Mucosa of rectum (tissue), 2 donors: ENCODE measurements around the gene PLXND1.
"Not testable (repeated sequence)": the region's sequence is repeated elsewhere in the genome, so short reads cannot be mapped to it uniquely, and the experiment has no call there.

Experiments used
- H3K27ac ChIP-seq, 2 donors: one replicate each; pipeline ENCODE4 v1.7.0; 2013; ENCODE audit warnings: inconsistent platforms in 2 of 2, low read depth in 2 of 2, low read length in 2 of 2
- H3K27me3 ChIP-seq, 2 donors: one replicate each; pipeline ENCODE4 v1.7.0; 2013; ENCODE audit warnings: low read length in 2 of 2; ENCODE audit not compliant: control insufficient read depth in 2 of 2, insufficient read depth in 2 of 2
- H3K36me3 ChIP-seq, 2 donors: one replicate each; pipeline ENCODE4 v1.7.0; 2013; ENCODE audit warnings: low read length in 2 of 2; ENCODE audit not compliant: control insufficient read depth in 2 of 2, insufficient read depth in 2 of 2
- H3K4me1 ChIP-seq, 2 donors: one replicate each; pipeline ENCODE4 v1.7.0; 2013; ENCODE audit warnings: low read length in 2 of 2, mild to moderate bottlenecking in 1 of 2; ENCODE audit not compliant: control insufficient read depth in 2 of 2, insufficient read depth in 2 of 2
- H3K4me3 ChIP-seq, 2 donors: one replicate each; pipeline ENCODE4 v1.7.0; 2013; ENCODE audit warnings: low read length in 2 of 2
- H3K9ac ChIP-seq, 2 donors: one replicate each; pipeline ENCODE4 v1.7.0; 2013; ENCODE audit warnings: low read length in 2 of 2, low read depth in 1 of 2, mild to moderate bottlenecking in 1 of 2
- H3K9me3 ChIP-seq, 2 donors: one replicate each; pipeline ENCODE4 v1.7.0; 2013; ENCODE audit warnings: low read length in 2 of 2; ENCODE audit not compliant: control insufficient read depth in 2 of 2
- donor health status: healthy.
- donor health status: Normal muscosa, but diverticular disease.

PLXND1 gene

DNA sequence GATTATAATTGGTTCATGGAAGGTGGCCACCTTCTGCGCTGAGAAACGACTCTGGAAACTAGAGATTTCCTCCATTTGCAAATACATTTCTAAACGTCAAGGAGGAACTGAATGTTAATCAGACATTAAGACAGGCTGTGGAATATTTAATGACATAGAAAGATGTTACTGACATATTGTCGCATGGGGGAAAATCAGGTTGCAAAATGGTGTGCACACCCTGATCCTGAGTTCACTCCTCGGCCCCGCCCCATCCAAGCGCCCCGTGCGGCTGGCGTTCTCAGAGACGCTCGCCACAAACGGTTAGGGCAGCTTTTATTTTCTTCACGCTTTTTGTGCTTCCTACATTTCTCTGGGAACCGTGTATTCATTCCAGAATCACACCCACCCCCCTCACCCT lies 52.8 kb downstream of the PLXND1 start:
- peaks cover 3 to 12% of the 10 kb centered on the region in 2 donors for H3K36me3 ChIP-seq
- H3K9ac ChIP-seq: no peak overlapping the region
- H3K4me1 ChIP-seq: peaks cover 2 to 8% of the 10 kb centered on the region in 2 donors
- no peaks in the 10 kb centered on the region for H3K9me3 ChIP-seq
- H3K27me3 ChIP-seq: no peaks in the 10 kb centered on the region
- no peak overlapping the region for H3K4me3 ChIP-seq
- no peak overlapping the region for H3K27ac ChIP-seq

DNA sequence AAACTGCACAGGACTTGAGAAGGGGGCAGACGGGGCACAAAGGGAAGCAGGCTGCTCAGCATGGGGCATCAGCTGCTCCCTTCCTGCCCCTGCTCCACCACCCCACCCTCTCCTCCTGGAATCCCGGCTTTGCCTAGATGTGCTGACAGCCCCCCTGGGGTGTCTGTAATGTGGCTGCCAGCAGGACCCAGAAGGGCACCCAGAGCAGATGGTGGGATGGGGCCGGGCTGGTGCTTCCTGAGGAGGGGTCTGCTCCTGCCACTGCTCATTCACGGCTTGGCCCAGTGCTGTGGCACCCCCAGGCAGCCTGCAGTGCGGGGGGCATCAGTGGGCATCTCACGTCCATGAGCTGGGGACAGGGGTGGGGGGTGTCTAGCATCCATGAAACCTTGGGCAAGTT lies 53.3 kb downstream of the PLXND1 start:
- H3K4me1 ChIP-seq: peaks cover 2 to 5% of the 10 kb centered on the region in 2 donors
- H3K4me3 ChIP-seq: no peak overlapping the region
- H3K36me3 ChIP-seq: peaks cover 3 to 12% of the 10 kb centered on the region in 2 donors
- no peaks in the 10 kb centered on the region for H3K9me3 ChIP-seq
- H3K9ac ChIP-seq: no peak overlapping the region
- no peak overlapping the region for H3K27ac ChIP-seq
- no peaks in the 10 kb centered on the region for H3K27me3 ChIP-seq

DNA sequence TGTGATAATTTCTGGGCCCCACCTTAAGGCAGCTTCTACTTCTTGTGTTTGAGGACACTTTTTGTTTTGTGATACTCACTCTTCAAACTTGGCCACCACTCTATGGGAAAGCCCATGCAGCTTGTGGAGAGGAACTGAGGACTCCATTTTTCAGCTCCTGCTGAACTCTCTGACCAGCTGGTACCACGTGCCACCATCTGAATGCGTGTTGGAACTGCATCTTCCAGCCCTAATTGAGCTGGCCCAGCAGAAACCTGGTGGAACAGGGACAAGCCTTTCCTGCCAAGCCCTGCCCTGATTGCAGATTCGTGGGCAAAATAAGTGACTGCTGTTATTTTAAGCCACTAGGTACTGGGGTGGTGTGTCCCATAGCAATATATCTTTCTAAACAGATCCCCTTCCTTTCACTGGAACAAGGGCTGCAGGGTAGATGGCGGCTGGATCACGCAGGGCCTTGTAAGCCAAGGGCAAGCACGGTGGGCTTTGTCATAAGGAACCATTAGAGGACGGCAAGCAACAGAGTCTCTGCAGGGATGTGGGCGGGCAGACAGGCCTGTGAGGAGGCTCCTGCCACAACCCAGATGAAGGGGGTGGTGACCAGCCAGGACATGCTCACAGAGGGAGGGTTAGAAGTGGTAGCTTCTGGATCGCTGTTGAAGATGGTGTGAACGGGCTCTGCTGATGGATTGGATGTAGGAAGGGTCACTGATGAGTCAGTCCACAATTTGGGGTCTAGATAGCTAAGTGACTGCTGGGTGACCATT lies 54.0 kb downstream of the PLXND1 start:
- Histone ChIP-seq H3K27me3 (no peaks in the 10 kb centered on the region), H3K4me1 (peaks cover 2 to 5% of the 10 kb centered on the region in 2 donors)

DNA sequence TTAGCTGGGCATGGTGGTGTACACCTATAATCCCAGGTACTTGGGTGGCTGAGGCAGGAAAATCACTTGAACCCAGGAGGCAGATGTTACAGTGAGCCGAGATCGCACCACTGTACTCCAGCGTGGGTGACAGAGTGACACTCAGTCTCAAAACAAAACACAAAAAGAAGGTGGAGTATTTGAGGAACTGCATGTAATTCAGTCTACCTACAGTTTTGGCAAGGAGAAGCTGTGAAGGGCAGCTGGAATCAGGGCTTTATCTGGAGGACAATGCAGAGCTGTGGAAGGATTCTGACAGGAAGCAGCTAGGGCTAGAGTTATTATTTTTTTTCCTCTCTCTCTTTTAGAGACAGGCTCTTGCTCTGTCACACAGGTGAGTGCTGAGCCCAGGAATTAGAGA lies 56.7 kb downstream of the PLXND1 start:
- Histone ChIP-seq H3K9ac (no peak overlapping the region), H3K27ac (no peak overlapping the region), H3K36me3 (no peaks in the 10 kb centered on the region), H3K4me3 (no peak overlapping the region), H3K27me3 (no peaks in the 10 kb centered on the region), H3K9me3 (no peaks in the 10 kb centered on the region), H3K4me1 (peaks cover 0 to 5% of the 10 kb centered on the region in 2 donors)

More for the DNA sequence above, 54.0 kb downstream of the PLXND1 start:
- Histone ChIP-seq H3K36me3 (peaks cover under 1 to 8% of the 10 kb centered on the region in 2 donors), H3K9ac (no peak overlapping the region), H3K9me3 (no peaks in the 10 kb centered on the region), H3K4me3 (no peak overlapping the region), H3K27ac (no peak overlapping the region)

DNA sequence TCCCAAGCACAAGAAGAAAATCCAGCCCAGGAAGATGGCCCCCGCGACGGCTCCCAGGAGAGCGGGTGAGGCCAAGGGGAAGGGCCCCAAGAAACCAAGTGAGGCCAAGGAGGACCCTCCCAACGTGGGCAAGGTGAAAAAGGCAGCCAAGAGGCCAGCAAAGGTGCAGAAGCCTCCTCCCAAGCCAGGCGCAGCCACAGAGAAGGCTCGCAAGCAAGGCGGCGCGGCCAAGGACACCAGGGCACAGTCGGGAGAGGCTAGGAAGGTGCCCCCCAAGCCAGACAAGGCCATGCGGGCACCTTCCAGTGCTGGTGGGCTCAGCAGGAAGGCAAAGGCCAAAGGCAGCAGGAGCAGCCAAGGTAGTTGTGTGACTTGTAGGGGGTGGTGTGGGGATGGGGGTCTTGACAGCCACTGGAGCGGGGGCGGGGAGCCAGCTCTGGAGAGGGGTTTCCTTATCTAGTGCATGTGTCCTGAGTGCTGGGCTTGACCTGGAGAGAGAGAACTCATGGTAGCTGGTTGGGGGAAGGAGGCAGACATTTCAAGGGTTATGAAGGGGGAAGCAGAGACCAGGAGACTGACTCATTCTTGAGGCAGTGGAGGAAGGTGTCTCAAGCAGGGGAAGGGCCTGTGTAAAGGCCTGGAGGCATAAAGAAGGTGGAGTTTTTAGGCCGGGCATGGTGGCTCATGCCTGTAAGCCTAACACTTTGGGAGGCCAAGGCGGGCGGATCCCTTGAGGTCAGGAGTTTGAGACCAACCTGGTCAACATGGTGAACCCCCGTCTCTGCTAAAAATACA lies 57.3 kb downstream of the PLXND1 start:
- Histone ChIP-seq H3K4me1 (peaks cover 0 to 5% of the 10 kb centered on the region in 2 donors), H3K27ac (no peak overlapping the region), H3K4me3 (no peak overlapping the region), H3K9ac (no peak overlapping the region), H3K27me3 (no peaks in the 10 kb centered on the region), H3K9me3 (no peaks in the 10 kb centered on the region), H3K36me3 (no peaks in the 10 kb centered on the region)

DNA sequence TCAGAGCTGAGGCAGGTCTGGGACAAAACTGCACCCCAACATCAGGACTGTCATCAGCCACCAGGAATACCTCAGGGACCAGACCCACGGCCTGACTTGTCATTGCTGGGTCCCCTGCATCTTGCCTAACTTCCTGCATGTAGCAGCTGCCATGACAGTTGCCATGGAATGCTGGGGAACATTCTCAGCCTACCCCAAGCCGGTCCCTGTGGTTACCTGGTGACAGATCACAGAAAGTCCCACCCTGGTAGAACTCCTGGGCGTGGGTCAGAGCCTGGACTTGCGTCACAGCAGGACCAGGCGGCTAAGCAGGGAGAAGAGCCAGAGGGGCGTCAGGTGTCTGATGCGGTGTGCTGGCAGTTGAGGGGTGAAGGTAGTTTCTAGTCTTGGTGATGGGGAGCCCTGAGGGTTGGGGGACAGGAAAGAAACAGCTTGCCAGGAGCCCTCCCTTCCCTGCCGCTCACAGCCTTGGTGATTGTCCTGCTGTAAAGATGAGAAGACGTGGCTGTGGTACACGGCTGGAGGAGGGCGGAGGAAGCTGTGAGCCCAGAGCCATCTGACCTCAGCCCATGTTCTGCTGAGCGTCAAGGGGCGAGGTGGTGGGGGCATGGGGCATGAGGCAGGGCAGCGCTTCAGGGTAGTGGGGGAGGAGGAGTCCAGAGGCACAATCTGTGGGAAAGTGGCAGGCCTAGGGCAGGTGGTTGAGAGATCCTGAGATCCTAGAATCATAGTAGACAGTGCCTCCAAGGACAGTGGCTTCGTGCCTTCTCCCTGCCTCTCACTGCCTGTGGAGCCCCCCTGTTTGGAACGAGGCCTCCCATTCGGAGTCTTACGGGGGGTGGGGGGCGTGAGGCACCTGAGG lies 58.1 kb downstream of the PLXND1 start:
- no peaks in the 10 kb centered on the region for H3K36me3 ChIP-seq
- H3K9me3 ChIP-seq: no peaks in the 10 kb centered on the region
- no peak overlapping the region for H3K27ac ChIP-seq
- no peaks in the 10 kb centered on the region for H3K4me1 ChIP-seq
- no peaks in the 10 kb centered on the region for H3K27me3 ChIP-seq
- no peak overlapping the region for H3K9ac ChIP-seq
- H3K4me3 ChIP-seq: no peak overlapping the region

DNA sequence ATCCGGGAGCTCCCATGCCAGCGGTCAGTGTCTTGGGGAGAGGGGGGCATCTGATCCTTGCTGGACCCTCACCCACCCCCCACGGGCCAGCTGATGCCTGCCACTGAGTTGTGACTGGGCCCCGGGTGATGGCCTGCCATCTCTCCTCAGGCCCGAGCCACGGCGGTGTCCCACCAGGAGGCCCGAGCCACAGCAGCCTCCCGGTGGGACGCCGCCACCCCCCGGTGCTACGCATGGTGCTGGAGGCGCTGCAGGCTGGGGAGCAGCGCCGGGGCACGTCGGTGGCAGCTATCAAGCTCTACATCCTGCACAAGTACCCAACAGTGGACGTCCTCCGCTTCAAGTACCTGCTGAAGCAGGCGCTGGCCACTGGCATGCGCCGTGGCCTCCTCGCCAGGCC lies 59.2 kb downstream of the PLXND1 start:
- no peak overlapping the region for H3K4me3 ChIP-seq
- no peaks in the 10 kb centered on the region for H3K36me3 ChIP-seq
- H3K4me1 ChIP-seq: no peaks in the 10 kb centered on the region
- H3K9ac ChIP-seq: no peak overlapping the region
- no peak overlapping the region for H3K27ac ChIP-seq
- H3K27me3 ChIP-seq: no peaks in the 10 kb centered on the region
- H3K9me3 ChIP-seq: no peaks in the 10 kb centered on the region

DNA sequence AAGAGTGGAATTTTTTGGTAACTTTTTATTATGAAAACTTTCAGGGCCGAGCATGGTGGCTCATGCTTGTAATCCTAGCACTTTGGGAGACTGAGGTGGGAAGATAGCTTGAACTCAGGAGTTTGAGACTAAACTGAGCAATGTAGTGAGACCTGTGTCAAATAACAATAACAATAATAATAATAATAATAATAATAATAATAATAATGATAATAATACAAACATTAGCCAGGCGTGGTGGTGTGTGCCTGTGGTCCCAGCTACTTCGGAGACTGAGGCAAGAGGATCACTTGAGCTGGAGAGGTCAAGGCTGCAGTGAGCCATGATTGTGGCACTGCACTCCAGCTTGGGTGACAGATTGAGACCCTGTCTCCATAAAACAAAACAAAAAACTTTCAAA lies 60.5 kb downstream of the PLXND1 start:
- not testable (repeated sequence) for H3K4me1 ChIP-seq, H3K27ac ChIP-seq, H3K4me3 ChIP-seq, H3K9me3 ChIP-seq, H3K36me3 ChIP-seq, H3K27me3 ChIP-seq, H3K9ac ChIP-seq

DNA sequence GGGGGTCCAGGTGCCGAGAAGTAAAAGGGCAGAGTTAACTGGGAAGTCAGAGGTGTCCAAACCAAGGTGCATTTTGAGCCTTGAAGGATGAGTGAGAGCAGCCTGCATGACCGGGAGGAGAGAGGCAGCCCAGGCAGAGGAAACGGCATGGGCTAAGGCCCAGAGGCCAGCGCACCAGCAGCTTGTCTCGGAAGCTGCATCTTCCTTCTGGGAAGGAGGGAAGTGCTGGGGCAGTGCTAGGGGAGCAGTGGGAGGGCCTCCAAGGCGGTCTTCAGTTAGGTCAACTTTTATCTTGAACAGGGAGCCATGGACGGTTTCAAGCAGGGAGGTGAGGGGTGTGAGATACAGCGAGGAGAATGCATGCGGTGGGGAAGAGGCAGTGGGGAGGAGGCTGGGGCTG lies 62.5 kb downstream of the PLXND1 start:
- Histone ChIP-seq H3K27me3 (no peaks in the 10 kb centered on the region), H3K4me3 (no peak overlapping the region), H3K9ac (no peak overlapping the region), H3K9me3 (no peaks in the 10 kb centered on the region), H3K27ac (no peak overlapping the region), H3K4me1 (no peaks in the 10 kb centered on the region), H3K36me3 (no peaks in the 10 kb centered on the region)
